GM18508 (cell line): ENCODE measurements around the gene PTP4A1.
"Not testable (repeated sequence)": the region's sequence is repeated elsewhere in the genome, so short reads cannot be mapped to it uniquely, and the experiment has no call there.

Experiments
- ATAC-seq: cut with Tn5 transposase; IDR thresholded peaks from one replicate; pipeline ENCODE4 v1.9.1; 2021; ENCODE audit warnings: moderate number of reproducible peaks; ENCODE audit not compliant: insufficient read depth, unreplicated experiment

PTP4A1 gene

DNA sequence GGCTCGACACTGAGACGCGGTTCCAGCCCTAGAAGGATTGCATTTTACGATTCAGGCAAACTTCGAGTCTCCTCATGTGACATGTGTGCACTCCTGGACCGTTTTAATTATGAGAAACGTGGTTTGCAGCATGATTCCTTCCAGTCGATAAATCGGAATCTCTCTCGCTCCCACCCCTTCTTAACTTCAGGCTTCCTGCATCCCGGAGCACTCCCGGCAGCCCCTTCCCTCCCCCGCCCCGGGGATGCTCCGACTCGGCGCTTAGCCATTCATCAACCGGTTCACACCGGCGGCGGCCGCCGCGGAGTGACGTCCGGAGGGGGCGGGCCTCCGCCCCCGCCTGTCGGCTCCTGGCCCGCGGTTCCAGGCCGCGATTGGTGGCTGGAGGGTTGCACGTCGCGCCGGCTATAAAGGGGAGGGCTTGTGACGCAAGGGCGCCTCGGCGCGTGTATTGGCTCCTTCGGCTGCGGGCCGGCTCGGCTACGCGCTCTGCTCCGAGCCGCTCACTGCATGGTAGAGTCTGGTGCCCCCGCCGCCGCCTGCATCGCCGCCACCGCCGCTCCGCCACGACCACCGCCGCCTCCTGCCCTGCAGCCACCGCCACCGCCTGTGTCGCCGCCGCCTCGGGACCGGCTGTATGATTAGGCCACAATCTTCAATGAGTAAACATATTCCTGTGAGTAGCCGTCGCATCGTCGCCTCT is at the start of gene PTP4A1, which contains the start of gene LOC128125822:
PTP4A1 (plus strand) TSS at position 437 of the 703 bp plus-strand sequence. CDS start 4,401 bp downstream, outside the sequence.
LOC128125822 (plus strand) TSS at position 437 of the 703 bp plus-strand sequence.
- peak; percentile 92 for ATAC-seq

DNA sequence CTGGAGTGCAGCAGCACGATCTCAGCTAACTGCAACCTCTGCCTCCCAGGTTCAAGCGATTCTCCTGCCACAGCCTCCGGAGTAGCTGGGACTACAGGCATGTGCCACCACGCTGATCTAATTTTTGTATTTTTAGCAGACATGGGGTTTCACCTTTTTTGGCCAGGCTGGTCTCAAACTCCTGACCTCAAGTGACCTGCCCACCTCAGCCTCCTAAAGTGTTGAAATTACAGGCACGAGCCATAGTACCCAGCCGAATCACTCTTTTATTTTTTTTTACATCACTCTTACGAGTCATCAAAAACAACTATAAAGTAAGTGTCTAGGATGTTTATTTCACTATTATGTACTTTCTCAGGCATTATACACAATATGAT is 49.4 kb upstream of the PTP4A1 start:
- ATAC-seq, result not testable (repeated sequence)

DNA sequence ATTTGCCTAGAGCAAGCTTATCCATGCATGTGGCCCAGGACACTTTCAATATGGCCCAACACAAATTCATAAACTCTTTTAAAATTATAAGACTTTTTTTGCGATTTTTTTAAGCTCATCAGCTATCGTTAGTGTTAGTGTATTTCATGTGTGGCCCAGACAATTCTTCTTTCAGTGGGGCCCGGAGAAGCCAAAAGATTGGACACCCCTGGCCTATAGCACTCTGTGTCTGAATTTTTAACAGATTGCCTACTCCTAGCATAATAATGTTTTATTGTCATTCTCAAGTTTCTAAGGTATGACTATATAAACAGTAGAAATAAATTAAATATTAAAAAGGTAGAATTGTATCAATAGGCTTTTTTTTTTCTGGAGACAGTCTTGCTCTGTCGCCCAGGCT is 48.6 kb upstream of the PTP4A1 start:
- ATAC-seq, result no peak

DNA sequence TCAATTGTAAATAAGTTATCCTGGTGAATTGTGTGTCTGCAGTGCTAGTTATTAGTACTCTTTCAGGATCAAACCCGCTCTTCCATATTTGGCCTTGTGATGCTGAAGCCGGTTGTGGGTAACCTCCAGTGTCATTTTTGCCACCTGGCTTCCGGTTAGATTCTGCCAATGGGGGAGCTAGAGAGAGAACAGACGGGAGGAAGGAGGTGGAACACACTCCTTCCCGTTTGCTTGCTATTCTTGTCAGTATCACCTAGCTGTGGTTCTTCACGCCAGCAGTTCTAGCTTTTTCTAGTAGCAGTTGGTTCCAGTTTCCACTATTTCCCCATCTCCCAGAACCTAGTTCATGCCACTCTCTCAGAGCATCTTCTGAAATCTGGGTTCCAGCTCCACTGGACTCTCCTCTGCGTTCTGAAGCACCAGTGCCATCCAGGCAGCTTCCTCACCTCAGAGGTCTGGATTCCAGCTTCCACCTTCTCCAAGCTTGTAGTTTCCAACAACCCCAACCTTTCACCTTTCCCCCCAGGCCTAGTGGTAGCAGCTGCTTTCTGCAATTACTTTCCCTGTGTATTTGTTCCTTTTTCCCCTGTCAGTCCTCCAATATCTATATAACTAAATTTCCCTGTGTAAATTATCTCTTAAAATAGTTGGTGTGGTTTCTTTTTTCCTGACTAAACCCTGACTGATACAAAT is 46.9 kb upstream of the PTP4A1 start:
- ATAC-seq, result no peak

DNA sequence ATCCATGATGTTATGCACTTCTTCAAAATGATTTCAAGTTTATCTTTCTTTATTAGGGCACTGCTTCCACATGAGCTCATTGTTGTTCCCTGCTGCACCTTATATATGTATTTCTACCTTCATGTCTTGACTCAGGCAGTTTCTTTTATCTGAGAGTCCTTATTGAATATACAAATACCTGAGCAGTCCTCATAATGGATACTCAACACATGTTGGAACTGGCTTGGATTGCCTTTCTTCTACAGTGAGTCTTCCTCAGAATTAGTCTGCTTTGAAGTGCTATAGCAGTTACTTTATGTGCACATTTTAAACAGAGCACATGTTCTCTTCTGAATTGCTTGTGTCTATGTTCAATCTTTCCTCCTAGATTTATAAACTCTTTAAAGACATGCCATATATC is 45.3 kb upstream of the PTP4A1 start:
- no peak for ATAC-seq

DNA sequence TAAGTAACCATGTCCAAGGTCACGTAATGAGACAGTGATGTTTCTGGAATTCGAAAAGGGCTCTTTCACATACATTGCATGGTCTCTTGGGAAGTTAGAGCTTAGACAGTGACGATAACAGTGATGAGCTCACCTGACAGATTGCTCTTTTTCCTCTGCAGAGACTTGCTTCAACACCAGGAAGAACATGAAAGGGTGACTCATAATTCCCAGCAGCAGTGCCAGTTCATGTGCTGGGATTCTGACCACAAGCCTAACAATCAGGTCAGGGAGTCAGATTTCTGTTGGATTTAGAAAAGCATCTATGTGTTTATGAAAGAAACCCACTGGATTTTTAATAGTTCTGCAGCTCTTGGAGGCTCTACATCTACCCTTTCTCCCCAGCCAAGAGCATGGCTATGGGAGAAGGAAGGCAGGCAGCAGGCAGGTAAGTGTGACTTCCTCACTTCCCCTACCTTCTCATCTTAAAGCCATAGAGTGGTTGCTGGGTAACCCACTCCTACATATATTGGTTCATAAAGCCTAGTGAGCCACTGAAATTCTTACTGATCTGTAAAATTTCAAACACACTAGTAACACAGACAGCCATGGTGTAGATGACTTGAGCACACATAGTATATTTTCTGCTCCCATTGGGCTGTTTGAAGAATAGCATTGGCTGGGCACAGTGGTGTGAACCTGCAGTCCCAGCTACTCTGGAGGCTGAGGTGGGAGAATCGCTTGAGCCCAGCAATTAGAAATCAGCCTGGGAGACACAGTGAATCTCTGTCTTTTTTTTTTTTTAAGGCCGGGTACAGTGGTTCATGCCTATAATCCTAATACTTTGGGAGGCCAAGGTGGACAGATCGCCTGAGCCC is 44.4 kb upstream of the PTP4A1 start:
- no peak for ATAC-seq

DNA sequence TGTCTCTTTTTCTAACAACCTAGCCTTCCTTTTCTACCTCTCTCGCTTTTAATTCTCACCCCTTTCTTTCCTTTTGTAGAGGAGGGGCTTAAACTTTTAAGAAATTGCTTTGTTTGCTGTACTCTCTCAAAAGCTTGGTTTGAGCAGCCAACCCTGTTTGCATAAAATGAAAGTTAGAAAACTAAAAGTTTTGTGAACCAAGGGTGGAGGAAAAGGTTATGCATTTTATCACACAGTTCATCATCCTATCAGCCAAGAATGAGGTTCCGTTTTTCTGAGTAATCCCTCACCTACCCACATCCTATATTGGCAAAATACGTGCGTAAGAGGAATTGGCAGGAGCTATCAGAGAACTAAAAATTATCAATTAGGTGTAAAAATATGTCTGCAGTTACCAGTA is 42.8 kb upstream of the PTP4A1 start:
- ATAC-seq, result no peak

DNA sequence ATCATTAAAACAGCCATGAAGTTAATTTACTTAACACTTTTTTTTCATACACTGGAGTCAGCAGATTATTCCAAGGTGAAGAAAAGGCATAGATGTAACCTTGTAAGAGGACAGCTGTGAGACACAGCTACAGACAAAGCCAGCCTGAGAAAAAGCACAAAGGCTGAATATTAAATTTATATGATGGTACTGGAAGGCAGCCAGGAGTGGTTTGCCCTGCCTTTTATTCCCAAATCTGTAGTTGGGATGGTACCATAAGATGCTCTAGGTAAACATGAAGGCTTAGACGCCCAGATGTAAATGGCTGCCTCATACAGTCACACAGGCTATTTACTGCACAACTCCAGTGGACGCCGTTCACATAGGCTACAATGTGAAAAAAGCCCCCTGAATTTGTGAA is 42.1 kb upstream of the PTP4A1 start:
- no peak for ATAC-seq

DNA sequence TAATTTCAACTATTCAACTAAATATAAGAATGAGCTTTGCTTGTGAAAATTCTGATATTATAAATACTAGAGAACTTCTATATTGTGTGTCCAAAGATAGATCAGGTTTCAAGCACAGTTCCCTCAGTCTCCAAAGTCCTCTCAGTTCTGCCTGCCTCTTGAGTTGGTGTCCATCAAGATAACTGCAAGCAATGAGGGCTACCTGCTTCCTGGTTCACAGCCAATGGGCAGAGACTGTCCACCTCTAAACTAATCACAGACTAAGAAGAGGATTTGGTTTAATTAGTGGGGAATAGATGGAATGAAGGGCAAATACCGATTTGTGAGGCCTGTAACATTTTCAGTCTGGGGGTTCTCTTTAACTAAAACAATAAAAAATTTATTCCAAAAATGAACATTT is 41.3 kb upstream of the PTP4A1 start:
- ATAC-seq, result no peak

DNA sequence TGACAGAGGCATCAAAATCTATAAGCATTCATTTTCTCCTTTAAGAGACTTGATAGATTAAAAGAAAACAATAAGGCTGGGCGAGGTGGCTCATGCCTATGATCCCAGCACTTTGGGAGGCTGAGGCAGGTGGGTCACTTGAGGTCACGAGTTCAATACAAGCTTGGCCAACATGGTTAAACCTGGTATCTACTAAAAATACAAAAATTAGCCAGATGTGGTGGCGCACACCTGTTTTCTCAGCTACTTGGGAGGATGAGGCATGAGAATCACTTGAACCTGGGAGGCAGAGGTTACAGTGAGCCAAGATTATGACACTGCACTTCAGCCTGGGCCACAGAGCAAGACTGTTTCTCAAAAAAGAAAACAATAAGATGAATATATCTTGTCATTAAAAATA is 39.3 kb upstream of the PTP4A1 start:
- ATAC-seq, result no peak

DNA sequence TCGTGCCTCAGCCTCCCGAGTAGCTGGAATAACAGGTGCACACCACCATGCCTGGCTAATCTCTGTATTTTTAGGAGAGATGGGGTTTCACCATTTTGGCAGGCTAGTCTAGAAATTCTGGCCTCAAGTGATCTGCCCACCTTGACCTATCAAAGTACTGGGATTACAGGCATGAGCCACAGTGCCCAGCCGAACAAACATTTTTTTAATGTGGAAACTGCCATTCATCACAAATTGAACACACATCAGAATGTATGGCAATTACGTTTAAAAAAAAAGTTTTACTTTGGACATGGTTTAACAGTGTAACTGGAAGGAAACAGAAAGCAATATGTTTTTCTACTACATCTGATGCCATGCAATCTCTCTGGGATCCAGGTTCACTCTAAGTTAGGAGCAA is 38.3 kb upstream of the PTP4A1 start:
- ATAC-seq, result no peak

DNA sequence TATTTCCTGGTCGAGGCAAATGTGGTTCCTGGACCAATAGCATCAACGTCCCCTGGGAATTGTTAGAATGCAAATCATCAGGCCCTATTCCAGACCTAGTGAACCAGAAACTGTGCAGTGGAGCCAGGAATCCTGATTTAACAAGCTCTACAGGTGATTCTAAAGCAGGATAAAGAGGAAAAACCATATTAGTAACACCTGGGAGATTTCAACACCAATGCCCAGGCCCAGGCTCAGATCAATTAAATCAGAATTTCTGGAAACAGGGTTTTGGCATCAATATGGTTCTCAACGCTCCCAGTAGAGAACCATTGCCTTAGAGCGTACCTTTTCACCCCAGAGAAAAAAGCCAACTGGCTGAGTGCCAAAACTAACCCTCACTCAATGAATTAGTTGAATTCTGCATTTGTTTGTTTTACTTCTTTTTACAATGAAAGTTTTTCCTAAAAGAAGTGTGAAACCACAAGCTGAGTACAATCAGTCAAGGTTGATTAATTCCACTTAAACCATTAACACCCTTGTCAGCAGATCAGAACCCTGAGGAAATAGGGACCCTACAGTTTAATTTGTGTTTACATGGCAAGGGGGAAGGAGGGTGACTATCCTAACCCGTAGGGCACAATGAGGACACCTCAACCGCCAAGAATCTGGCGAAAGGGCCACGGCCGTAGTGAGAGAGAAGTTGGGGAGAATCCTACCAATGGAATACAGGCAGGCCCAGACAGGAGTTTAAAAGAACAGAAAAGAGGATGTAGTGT is 34.9 kb upstream of the PTP4A1 start:
- ATAC-seq, result no peak

DNA sequence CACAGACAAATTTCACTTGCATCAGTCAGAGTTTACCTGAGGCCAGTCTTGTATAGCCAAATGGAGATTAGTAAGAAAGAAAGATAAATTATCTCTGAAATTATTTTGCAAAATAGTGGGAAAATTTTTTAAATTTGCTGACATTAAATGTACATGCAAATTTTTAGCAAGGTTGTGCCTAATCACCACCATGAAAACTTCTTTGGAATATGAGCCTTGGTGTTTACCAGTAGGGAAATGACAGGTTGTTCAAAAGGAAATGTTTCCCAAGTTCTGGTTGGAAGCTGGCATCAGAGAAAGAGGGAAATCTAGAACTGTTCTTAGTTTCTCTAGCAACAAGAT is 34.4 kb upstream of the PTP4A1 start:
- ATAC-seq, result no peak

DNA sequence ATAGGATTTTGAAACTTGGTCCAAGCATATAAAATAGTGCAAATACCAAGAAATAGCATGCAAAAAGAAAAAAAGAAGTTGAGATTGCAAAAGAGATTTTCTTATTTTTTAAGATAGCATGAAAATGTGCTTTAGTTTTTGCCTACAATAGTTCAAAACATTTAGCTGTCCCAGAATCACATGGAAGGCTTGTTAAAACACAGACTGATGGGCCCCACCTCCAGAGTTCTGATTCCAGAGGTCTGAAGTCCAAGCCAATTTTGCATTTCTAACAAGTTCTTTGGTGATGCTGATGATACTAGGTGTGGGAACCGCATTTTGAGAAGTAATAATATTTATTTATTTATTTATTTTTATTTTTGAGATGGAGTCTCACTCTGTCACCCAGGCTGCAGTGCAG is 33.7 kb upstream of the PTP4A1 start:
- no peak for ATAC-seq

DNA sequence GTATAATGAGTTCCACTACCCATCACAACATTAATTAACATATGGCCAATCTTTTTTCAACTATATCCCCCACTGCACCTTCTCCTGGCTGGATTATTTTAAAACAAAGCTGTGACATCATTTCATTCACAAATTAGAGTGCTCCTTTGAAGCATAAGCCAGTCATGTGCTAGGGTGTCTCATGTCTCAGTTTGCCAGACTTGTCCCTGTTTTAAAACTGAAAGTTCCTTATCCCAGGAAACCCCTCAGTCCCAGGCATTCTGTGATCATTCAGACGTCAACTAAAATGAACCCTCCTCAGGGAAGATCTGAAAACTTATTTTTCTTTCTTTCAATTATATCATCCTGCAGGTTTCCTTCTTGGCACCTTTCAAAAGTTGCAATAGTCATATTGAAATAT is 29.3 kb upstream of the PTP4A1 start:
- no peak for ATAC-seq

DNA sequence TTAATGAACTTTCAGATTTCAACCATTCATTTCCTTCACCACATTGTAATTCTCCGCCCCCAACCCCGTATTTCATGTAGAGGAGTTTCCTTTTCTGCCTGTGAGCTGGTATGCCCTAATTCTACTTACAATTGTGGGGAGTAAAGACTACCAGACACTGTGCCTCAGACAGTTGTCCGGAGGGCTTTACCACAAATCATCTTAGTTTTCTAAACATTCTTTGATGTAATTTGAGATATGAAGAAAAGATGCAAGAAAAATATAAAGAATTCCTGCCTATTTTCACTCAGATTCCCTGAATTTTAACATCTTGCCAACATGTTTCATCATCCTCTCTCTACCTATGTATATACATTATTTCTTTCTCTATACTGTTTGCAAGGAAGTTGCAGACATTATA is 28.3 kb upstream of the PTP4A1 start:
- no peak for ATAC-seq

DNA sequence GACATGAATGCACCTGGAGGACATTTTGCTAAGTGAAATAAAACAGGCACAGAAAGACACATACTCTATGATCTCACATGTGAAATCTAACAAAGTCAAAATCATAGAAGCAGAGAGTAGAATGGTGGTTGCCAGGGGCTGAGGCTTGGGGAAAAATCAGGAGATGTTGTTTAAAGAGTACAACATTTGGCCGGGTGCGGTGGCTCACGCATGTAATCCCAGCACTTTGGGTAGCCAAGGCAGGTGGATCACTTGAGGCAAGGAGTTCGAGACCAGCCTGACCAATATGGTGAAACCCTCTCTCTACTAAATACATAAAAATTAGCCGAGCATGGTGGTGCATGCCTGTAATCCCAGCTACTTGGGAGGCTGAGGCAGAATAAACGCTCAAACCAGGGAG is 26.0 kb upstream of the PTP4A1 start:
- no peak for ATAC-seq

DNA sequence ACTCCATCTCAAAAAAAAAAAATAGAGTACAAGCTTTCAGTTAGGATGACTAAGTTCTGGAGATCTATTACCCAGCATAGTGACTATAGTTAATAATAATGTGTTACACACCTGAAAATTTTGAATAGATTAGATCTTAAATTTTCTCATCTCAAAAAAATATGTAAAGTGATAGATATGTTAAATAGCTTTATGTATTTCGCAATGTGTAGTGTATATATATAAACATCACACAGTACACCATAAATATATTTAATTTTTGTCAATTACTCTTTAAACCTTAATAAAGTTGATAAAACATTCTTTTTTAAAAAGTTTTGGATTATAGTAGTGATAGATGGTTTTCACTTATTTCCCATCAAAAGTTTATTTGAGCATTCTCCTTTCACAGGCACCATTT is 25.6 kb upstream of the PTP4A1 start:
- ATAC-seq, result no peak

DNA sequence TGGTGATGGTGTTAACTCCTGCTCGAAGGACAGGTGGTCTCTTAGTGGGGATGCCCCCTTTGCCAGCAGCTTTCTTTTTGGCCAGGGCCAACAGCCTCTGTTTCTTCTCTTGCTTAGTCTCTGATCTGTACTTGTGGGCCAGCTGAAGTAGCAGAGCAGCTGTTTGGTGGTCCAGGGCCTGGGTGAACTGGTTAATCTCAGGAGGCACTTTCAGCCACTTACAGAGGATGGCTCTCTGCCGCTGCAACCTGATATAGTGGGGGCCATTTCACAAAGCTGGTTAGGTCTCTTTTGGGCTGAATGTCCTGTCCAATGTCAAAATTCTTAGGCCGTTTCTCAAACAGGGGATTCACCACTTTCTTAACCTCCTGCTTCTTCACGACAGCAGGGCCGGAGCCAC is 23.2 kb upstream of the PTP4A1 start:
- no peak for ATAC-seq

DNA sequence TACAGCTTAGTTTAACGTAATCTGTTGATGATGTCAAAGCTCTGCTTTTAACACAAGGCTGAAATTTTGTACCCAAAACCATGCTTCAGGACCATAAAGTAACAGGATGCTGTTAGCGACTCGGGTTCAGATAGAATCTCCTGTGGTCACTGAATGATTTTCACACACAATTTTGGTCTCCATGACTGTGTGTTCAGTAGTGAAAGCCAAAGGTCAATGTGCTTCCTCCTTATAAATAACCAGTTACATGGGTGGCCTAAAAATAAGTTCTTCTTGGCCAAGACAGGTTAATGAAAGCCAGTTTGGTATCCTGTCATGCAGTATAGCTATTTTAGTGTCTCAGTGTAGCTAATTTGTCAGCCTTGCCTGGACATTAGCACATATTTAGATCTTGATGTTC is 19.1 kb upstream of the PTP4A1 start:
- ATAC-seq, result peak; percentile 99

DNA sequence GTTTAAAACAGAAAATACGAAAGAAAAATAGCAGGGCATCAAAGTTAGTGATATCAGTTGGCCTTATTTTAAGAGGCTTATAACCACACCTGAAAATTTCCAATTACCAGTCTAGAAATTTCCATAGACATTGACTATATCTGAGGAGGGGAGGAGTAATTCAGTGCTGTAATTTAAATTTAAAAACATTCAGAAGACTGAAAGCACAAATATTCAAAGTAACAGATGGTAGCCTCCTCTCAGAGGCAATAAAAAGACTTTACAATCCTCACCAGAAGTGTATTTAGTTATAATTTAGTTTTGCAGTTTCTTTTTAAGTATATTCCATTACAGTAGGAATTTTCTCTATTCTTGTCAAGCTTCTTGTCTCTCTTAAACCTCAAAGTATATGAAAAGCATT is 18.4 kb upstream of the PTP4A1 start:
- ATAC-seq, result no peak
